Progenitor cell of endocrine pancreas (in vitro differentiated cells): Measurements from ENCODE around the gene AMZ1. TPM values are rescaled to one million over a fixed set of nuclear protein-coding genes. Genes with fewer than 3 reads are reported as not detected.

Experiments
- DNase-seq: peaks from one replicate; pipeline ENCODE4 v3.0.0; 2021; ENCODE audit warnings: low spot score; ENCODE audit not compliant: unreplicated experiment
- H3K27ac Mint-ChIP-seq: 2 replicates; pipeline ENCODE4 v1.8.0; 2021; ENCODE audit warnings: mild to moderate bottlenecking, moderate library complexity, mixed read lengths
- H3K27me3 Mint-ChIP-seq: 2 replicates; pipeline ENCODE4 v1.8.0; 2021; ENCODE audit warnings: mixed read lengths
- H3K36me3 Mint-ChIP-seq: 2 replicates; pipeline ENCODE4 v1.8.0; 2022; ENCODE audit warnings: mixed read lengths; ENCODE audit not compliant: insufficient read depth
- H3K4me1 Mint-ChIP-seq: 2 replicates; pipeline ENCODE4 v1.8.0; 2021; ENCODE audit warnings: low read depth, mixed read lengths
- H3K4me3 Mint-ChIP-seq: 2 replicates; pipeline ENCODE4 v1.8.0; 2021; ENCODE audit warnings: low read depth, mild to moderate bottlenecking, moderate library complexity, mixed read lengths
- H3K9me3 Mint-ChIP-seq: 2 replicates; pipeline ENCODE4 v1.8.0; 2021; ENCODE audit warnings: low read depth, mixed read lengths
- CTCF ChIP-seq: fragments of 200-600 bp; sonication (generic); IDR thresholded peaks from one replicate; pipeline ENCODE4 v1.5.0; 2021; ENCODE audit warnings: antibody characterized with exemption, mild to moderate bottlenecking; ENCODE audit not compliant: unreplicated experiment
- total RNA-seq: library from RNA; stranded (reverse); gene quantifications from 2 replicates; pipeline ENCODE4 v1.2.1, GENCODE V29; 2021

AMZ1 gene
- total RNA-seq, 1 donor from 2014 or later: 0.19 TPM

DNA sequence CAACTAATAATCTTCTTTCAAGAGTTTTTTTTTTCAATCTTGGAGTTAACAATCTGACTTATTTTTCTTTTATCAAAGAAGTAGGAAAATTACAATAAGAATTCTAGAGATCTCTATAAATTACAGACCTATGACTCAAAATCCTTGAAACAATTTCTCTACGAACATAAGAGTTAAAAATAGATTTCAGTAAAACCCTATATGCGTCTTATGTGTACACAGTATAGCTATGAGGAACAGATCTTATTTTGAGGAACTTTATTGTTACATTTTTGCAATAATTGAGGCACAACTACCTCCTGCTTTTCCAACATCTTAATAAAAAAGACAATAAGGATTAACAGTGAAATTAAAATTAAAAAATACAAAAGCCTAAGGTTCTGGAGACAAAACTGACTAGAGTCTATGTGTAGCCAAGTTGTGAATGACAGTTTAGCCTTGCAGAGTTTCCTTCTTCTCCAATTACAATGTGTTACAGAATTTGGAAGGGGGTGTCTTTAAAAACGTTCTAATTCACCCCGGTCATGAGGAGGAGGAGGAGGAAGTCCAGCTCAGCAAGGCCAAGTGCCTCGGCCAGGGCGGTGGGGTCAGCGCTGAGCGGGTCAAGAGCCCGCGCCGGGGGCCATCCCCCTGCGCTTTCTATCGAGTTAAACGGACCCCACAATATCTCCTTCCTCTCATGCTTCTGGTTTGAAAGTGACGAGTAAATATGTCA is 40.5 kb downstream of the AMZ1 start:
- Mint-ChIP-seq H3K4me1 (peaks cover 10% of the 10 kb centered on the region), H3K4me3 (no peak overlapping the region), H3K27ac (no peak overlapping the region), H3K9me3 (no peaks in the 10 kb centered on the region), H3K36me3 (peaks cover 36% of the 10 kb centered on the region), H3K27me3 (no peaks in the 10 kb centered on the region)
- no peak for DNase-seq
- TF ChIP-seq CTCF: no peak

GRCh38 chr7:2729031-2729892 is 41.3 kb downstream of the AMZ1 start:
- Mint-ChIP-seq H3K27me3 (no peaks in the 10 kb centered on the region), H3K4me1 (peaks cover 10% of the 10 kb centered on the region), H3K9me3 (no peaks in the 10 kb centered on the region), H3K27ac (peak overlapping the region; percentile 84), H3K4me3 (no peak overlapping the region), H3K36me3 (peaks cover 36% of the 10 kb centered on the region)
- DNase-seq: no peak
- no peak for TF ChIP-seq CTCF

DNA sequence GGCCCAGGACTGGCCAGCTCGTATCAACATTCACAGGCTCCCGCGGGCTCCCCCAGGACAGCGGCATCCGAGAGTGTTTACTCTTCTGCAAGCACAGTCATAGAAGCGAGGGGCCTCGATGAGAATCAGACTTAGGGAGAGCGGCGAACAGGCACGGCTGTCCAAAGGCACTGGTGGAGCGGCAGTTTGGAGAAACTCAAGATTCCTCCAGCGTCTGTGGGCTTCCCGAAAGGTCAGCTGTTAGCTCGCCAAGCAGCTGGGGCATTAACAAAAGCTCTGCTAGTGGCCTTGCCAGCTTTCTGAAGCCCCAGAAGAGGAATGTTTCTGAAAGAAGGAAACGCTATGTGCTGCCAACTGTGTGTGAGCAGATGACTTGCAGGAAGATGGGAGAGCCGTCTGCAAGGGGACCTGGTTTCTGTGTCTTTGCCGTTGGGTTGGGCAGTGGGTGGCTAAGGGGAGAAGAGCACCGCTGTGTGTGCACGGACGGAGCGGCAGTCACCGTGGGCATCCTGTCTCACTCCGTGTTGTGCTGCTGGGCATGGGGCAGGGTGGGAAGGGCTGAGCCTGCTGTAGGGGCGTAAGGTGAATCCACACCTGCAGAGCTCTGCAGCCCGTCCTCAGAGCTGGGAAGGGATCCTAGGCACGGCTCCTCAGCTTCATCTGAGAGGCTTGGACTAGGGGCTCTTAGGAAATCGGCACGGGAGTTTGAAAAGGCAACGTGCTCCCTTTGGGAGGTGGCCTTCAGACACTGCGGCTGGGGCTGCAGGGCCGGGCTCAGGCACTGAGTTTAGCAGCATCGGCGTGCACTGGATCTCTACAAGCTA is 42.1 kb downstream of the AMZ1 start:
- Mint-ChIP-seq H3K4me3 (no peak overlapping the region), H3K27me3 (no peaks in the 10 kb centered on the region), H3K36me3 (peaks cover 36% of the 10 kb centered on the region), H3K9me3 (no peaks in the 10 kb centered on the region), H3K27ac (peak overlapping the region; percentile 84), H3K4me1 (peaks cover 10% of the 10 kb centered on the region)
- TF ChIP-seq CTCF: no peak
- DNase-seq: no peak

DNA sequence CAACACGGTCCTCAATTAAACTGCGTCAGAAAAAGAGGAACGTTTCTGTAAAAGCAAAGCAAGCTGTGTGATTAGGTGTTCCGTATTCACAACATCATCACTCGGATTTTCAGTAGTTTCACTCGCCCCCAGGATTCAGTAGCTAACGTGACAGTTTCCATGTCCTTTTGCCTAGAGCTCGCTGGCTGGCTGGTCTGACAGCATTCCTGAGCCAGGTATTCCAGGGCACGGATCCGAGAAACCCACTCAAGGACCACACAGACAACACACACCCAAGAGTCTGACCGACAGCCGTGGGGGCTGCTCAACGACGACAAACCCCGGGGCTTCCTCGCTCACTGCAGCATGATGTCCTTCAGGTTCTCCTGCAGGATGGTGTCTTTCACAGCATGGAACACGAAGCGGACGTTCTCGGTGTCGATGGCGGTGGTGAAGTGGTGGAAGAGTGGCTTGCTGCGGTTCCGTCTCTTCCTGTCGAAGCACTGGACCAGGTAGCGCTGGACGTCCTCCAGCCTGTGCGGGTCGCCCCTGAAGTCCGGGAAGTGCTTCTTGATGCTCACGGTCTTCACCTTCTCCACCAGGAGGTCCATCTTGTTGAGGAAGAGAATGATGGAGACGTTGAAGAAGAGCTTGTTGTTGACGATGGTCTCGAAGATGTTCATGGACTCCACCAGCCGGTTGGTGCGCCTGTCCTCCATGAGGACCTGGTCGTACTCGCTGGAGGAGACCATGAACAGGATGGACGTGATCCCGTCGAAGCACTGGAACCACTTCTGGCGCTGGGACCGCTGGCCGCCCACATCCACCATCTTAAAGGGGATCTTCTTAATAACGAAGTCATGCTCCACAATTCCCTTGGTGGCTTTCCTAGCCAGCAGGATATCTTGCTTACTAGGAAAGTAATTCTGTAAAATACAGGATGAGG is 43.1 kb downstream of the AMZ1 start:
- peak overlapping the region; percentile 29 for H3K27ac Mint-ChIP-seq
- TF ChIP-seq CTCF: no peak
- no peak overlapping the region for H3K4me3 Mint-ChIP-seq
- no peaks in the 10 kb centered on the region for H3K27me3 Mint-ChIP-seq
- no peaks in the 10 kb centered on the region for H3K9me3 Mint-ChIP-seq
- H3K4me1 Mint-ChIP-seq: peaks cover 10% of the 10 kb centered on the region
- H3K36me3 Mint-ChIP-seq: peaks cover 34% of the 10 kb centered on the region
- DNase-seq: no peak
